GM12892 (cell line): ENCODE measurements around the gene ASB15.

Source experiments
- POLR2A ChIP-seq: IDR thresholded peaks from 2 replicates; pipeline ENCODE4 v1.6.1; 2011; ENCODE audit warnings: low read depth, low read length, control low read depth
- POLR2AphosphoS5 ChIP-seq: IDR thresholded peaks from 2 replicates; pipeline ENCODE4 v1.6.1; 2011; ENCODE audit warnings: low read depth, low read length, control low read depth
- TAF1 ChIP-seq: IDR thresholded peaks from 2 replicates; pipeline ENCODE4 v1.6.1; 2011; ENCODE audit warnings: low read depth, mild to moderate bottlenecking, control low read depth, low read length, borderline replicate concordance

DNA sequence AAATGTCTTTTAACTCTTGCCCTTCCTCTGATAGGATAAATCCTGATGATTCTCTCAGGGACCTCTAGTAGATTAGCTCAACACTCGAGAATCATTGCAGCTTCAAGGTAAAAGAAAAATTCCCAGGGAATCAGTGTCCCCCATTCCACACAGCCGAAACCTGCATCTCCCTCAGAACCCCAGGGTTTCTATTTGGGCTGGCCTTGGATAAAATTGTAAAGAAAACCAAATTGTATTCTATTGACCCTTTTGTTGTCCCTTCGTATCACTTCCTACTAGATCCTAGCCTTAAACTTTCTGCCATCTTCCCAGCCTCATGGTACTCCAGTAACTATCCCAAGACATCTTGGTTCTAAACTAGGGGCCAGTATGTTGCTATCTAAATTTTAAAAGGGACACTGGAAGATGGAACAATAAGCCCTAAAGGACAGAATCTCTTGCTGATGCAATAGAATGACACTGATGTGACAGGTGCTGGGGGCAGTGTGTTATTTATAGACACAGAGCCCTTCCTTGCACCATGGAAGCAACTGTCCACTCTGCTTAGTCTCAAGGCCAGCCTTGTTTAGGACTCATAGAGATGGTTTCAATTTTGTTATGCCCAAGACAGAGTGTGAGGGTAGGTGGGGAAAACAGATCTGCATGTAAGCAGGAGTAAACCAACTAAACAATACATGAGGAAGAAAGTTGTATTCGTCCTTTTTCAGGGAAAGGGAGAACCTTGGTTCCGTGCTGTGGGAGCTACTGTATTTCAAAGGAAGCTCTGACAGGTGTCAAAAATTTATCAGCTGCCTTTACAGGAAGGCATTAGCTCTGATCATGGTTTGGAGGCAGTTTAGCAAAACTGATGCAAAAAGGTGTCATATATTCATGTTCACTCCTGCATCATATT, 7.6 kb downstream of the ASB15 start:
- TF ChIP-seq POLR2AphosphoS5: no peak
- no peak for TF ChIP-seq TAF1
- no peak for TF ChIP-seq POLR2A
